ENCODE data around the gene DPH1.
A peak's percentile ranks its signal among the peaks of the same experiment; 100 is the strongest.

Gene DPH1

DNA sequence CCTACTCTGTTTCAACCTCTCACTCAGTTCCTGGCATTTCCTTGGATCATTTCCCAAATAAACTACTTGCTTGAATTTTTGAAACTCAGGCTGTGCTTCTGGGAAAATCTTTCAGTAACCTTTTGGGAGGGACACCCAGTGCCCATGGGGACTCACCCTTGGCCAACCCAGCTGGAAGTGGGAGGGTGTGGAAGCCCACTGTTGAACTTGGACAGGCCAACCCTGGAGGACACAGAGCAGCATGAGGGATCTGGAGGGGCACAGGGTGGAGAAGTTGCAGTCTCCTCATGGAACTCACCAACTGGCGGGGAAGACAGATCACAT lies 16.0 kb upstream of the DPH1 start:
- Histone ChIP-seq H3K4me3 (no peak overlapping the region), H3K9ac (no peak overlapping the region), H3K27ac (no peak overlapping the region), H3K27me3 (peaks cover 0 to 14% (median 0%) of the 10 kb centered on the region in 11 experiments; a peak in 5 of 22 replicates), H4K20me1 (peaks cover 0 to 22% (median 12%) of the 10 kb centered on the region in 11 experiments; a peak in 12 of 22 replicates), H3K4me2 (peak overlapping the region in 2 of 11 experiments; percentile 9 to 24; a peak in 4 of 22 replicates), H3K36me3 (0 out of 22 replicates have a peak, but pooled peaks cover 0 to 5% (median 0%) of the 10 kb centered on the region in 11 experiments), H3K9me3 (replicated peaks in 1 of 11) (peaks cover 0 to 5% (median 0%) of the 10 kb centered on the region in 11 experiments; a peak in 1 of 22 replicates), H3K4me1 (peaks cover 41 to 80% (median 63%) of the 10 kb centered on the region in 10 experiments)
- no peak for TF ChIP-seq Cebpa-rat (IDR thresholded peaks at IDR 0.05)

DNA sequence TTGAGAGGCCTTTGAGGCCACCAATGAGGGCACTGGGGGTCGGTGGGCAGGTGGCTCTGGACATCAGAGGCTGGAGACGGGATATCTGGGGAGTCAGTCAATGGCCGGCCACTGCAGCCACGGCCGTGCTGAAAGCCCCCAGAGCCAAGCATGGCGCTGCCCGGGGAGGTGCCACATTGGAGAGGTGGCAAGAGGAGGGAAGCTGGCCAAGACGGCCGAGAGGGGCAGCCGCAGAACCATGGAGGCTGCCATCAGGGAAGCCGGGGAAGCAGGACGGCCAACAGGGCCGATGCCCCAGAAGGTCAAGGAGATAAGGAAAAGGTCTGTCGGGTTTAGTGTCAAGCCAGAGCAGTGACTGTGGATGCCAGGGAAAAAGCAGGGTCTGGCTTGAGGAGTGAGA lies 14.6 kb upstream of the DPH1 start:
- H3K4me2 ChIP-seq: peak overlapping the region in 3 of 11 experiments; percentile 25 to 100 (median 26); a peak in 1 of 22 replicates
- peaks cover 0 to 35% (median 16%) of the 10 kb centered on the region in 11 experiments; a peak in 12 of 22 replicates for H4K20me1 ChIP-seq
- TF ChIP-seq Cebpa-rat (IDR thresholded peaks at IDR 0.05): no peak
- no peak overlapping the region for H3K4me3 ChIP-seq
- peaks cover 48 to 91% (median 74%) of the 10 kb centered on the region in 10 experiments for H3K4me1 ChIP-seq
- peaks cover 0 to 28% (median 0%) of the 10 kb centered on the region in 11 experiments; a peak in 5 of 22 replicates for H3K27me3 ChIP-seq
- no peak overlapping the region for H3K9ac ChIP-seq
- H3K36me3 ChIP-seq: 0 out of 22 replicates have a peak, but pooled peaks cover 0 to 5% (median 0%) of the 10 kb centered on the region in 11 experiments
- 0 out of 22 replicates have a peak overlapping the region, but pooled peaks of 1 of the 11 experiments have one; percentile 10 for H3K27ac ChIP-seq
- peaks cover 0 to 5% (median 0%) of the 10 kb centered on the region in 11 experiments; a peak in 1 of 22 replicates for H3K9me3 ChIP-seq (replicated peaks in 1 of 11)

GRCh38 chr17:2016494-2016893 lies 13.5 kb upstream of the DPH1 start:
- Histone ChIP-seq H3K27me3 (peaks cover 0 to 35% (median 0%) of the 10 kb centered on the region in 11 experiments; a peak in 5 of 22 replicates), H3K4me1 (peaks cover 52 to 92% (median 75%) of the 10 kb centered on the region in 10 experiments), H3K36me3 (0 out of 22 replicates have a peak, but pooled peaks cover 0 to 5% (median 0%) of the 10 kb centered on the region in 11 experiments), H3K9ac (peak overlapping the region in 3 of 11 experiments; percentile 49 to 72 (median 63); a peak in 3 of 22 replicates), H3K9me3 (replicated peaks in 1 of 11) (peaks cover 0 to 5% (median 0%) of the 10 kb centered on the region in 11 experiments; a peak in 1 of 22 replicates), H3K4me3 (no peak overlapping the region), H3K4me2 (peak overlapping the region in 9 of 11 experiments; percentile 81 to 100 (median 99); a peak in 19 of 22 replicates), H4K20me1 (peaks cover 0 to 42% (median 19%) of the 10 kb centered on the region in 11 experiments; a peak in 12 of 22 replicates), H3K27ac (peak overlapping the region in 1 of 11 experiments; percentile 71; a peak in 1 of 22 replicates)
- no peak for TF ChIP-seq Cebpa-rat (IDR thresholded peaks at IDR 0.05)

- H3K4me3 ChIP-seq: peak overlapping the region in 6 of 10 experiments; percentile 6 to 53 (median 30); a peak in 8 of 20 replicates
- H3K27ac ChIP-seq: peak overlapping the region in 9 of 11 experiments; percentile 30 to 71 (median 62); a peak in 18 of 22 replicates
- peak overlapping the region; percentile 81 to 100 (median 99) for H3K4me2 ChIP-seq
- peaks cover 0 to 42% (median 19%) of the 10 kb centered on the region in 11 experiments; a peak in 12 of 22 replicates for H4K20me1 ChIP-seq
- peaks cover 43 to 92% (median 75%) of the 10 kb centered on the region in 10 experiments for H3K4me1 ChIP-seq
- peaks cover 0 to 35% (median 0%) of the 10 kb centered on the region in 11 experiments; a peak in 5 of 22 replicates for H3K27me3 ChIP-seq
- no peak for TF ChIP-seq Cebpa-rat (IDR thresholded peaks at IDR 0.05)
- peaks cover 0 to 5% (median 0%) of the 10 kb centered on the region in 11 experiments; a peak in 1 of 22 replicates for H3K9me3 ChIP-seq (replicated peaks in 1 of 11)
- H3K9ac ChIP-seq: peak overlapping the region in 10 of 11 experiments; percentile 28 to 72 (median 53); a peak in 17 of 22 replicates
- H3K36me3 ChIP-seq: 0 out of 22 replicates have a peak, but pooled peaks cover 0 to 5% (median 0%) of the 10 kb centered on the region in 11 experiments
Measured at GRCh38 chr17:2017274-2017941, 12.5 kb upstream of the DPH1 start.

- Histone ChIP-seq H3K9me3 (replicated peaks in 1 of 11) (peaks cover 0 to 2% (median 0%) of the 10 kb centered on the region in 11 experiments; a peak in 1 of 22 replicates), H4K20me1 (peaks cover 0 to 44% (median 19%) of the 10 kb centered on the region in 11 experiments; a peak in 12 of 22 replicates), H3K4me2 (peak overlapping the region; percentile 81 to 100 (median 99)), H3K27me3 (peaks cover 0 to 45% (median 2%) of the 10 kb centered on the region in 11 experiments; a peak in 13 of 22 replicates), H3K9ac (peak overlapping the region in 7 of 11 experiments; percentile 45 to 72 (median 62); a peak in 8 of 22 replicates), H3K36me3 (0 out of 22 replicates have a peak, but pooled peaks cover 0 to 3% (median 0%) of the 10 kb centered on the region in 11 experiments), H3K4me3 (no peak overlapping the region), H3K27ac (peak overlapping the region in 3 of 11 experiments; percentile 2 to 62 (median 61); a peak in 3 of 22 replicates), H3K4me1 (peaks cover 48 to 93% (median 78%) of the 10 kb centered on the region in 10 experiments)
- TF ChIP-seq Cebpa-rat (IDR thresholded peaks at IDR 0.05): no peak
Measured at GRCh38 chr17:2018716-2019510, 11.0 kb upstream of the DPH1 start.

DNA sequence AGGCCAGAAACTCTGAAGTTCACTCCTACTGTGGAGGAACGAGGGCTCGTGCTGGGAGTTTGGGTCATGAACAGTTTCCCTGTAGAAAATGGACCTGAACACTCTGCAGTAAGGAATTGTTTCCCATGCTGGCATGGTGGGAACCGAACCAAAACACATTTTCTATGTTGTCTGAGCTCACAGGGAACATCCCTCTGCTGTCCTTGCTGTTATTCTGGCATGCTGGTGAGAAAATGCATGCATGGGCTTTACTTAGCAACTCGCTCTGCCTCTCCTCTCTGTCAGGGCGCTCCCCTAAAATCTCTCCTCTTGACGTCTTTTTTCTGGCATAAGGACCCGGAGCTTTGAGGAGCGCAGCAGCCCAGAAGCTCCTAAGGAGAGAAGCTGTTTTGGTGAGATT lies 10.2 kb upstream of the DPH1 start:
- Histone ChIP-seq H3K9ac (peak overlapping the region in 3 of 11 experiments; percentile 63 to 64 (median 63); a peak in 2 of 22 replicates), H3K27me3 (peaks cover 6 to 53% (median 10%) of the 10 kb centered on the region in 11 experiments; a peak in 21 of 22 replicates), H3K9me3 (replicated peaks in 1 of 11) (no peaks in the 10 kb centered on the region), H3K4me3 (no peak overlapping the region), H3K27ac (peak overlapping the region in 2 of 11 experiments; percentile 35 to 61; a peak in 3 of 22 replicates), H3K36me3 (no peaks in the 10 kb centered on the region), H4K20me1 (peaks cover 0 to 52% (median 19%) of the 10 kb centered on the region in 11 experiments; a peak in 12 of 22 replicates), H3K4me1 (peaks cover 54 to 96% (median 84%) of the 10 kb centered on the region in 10 experiments), H3K4me2 (peak overlapping the region in 9 of 11 experiments; percentile 81 to 100 (median 99); a peak in 18 of 22 replicates)
- no peak for TF ChIP-seq Cebpa-rat (IDR thresholded peaks at IDR 0.05)

DNA sequence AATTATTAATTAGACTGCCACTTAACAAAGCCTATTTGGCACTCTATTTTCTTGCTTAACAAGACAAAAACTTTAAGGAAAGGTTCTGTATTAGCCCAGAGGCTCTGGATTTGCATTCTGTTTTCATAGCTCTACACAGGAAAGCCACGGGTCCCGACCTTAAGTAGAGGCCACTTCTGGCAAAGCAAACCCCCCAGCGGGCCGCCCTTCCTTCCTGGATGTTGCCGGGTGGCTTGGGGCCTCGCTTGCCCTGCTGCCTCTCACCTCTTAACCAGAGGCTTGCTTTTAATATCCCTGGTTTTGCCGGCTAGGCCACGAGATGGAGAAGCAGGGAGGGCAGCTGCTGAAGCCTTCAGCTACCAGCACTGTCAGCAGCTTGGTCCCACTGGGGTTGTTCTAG lies 9.2 kb upstream of the DPH1 start:
- Histone ChIP-seq H3K9ac (peak overlapping the region in 7 of 11 experiments; percentile 6 to 67 (median 37); a peak in 8 of 22 replicates), H3K4me2 (peak overlapping the region; percentile 16 to 100 (median 99); a peak in 20 of 22 replicates), H3K27me3 (peaks cover 14 to 63% (median 18%) of the 10 kb centered on the region in 11 experiments)

More for the DNA sequence above, 9.2 kb upstream of the DPH1 start:
- Histone ChIP-seq H3K9me3 (replicated peaks in 1 of 11) (no peaks in the 10 kb centered on the region), H3K27ac (peak overlapping the region in 5 of 11 experiments; percentile 17 to 61 (median 35); a peak in 7 of 22 replicates), H3K4me3 (peak overlapping the region in 1 of 10 experiments; percentile 27; a peak in 2 of 20 replicates), H3K4me1 (peaks cover 55 to 93% (median 87%) of the 10 kb centered on the region in 10 experiments), H4K20me1 (peaks cover 0 to 56% (median 19%) of the 10 kb centered on the region in 11 experiments; a peak in 12 of 22 replicates), H3K36me3 (no peaks in the 10 kb centered on the region)
- no peak for TF ChIP-seq Cebpa-rat (IDR thresholded peaks at IDR 0.05)

All from BLaER1 treated with 17β-estradiol and CSF1 and Interleukin-3, amounts not matched to agents 10 nM and 100 nM (cell line).